ENCODE results near the gene CMSS1.

CMSS1 gene

DNA sequence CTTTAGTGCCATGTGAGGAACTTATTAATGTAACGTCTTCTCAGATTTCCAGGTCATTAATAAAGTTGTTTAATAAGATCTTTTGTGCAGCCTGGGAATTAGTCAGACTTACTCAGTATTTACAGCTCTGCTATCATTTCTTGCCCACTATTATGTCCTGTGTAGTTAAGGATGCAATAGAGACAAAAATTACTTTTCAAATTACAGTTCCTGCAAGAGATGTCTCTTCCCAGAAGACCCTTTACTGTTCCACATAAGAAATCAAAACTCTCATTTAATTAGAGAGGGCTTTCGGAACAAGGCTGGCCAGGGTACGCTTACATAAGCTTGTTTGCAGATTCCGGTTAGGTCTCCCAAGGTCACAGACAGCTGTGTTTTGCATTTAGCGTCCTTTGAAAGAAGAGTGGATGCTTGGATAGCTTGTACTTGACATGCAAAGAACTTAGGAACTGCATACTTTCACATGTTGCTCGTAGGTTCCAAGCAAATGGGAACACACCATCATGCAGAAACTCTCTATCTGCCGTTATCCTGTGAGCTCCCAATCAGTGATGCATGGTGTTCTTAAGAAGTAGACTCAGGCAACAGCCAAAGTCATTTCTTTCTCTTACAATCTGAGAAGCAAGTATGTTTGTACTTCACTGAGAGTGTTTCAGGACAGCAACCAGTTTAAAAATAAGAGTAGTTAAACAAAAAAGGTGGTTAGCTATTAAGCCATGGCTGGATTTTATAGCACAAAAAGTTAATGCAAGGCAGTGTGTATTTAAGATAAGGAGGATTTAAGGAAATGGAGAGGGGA, 259.3 kb downstream of the CMSS1 start:
- Histone ChIP-seq H3K4me3 (ENCODE audit: low read depth, low read length) (no peak overlapping the region), H3K27me3 (no peaks in the 10 kb centered on the region), H3K9me3 (no peaks in the 10 kb centered on the region), H3K4me1 (no peaks in the 10 kb centered on the region), H3K36me3 (no peaks in the 10 kb centered on the region)
- no peak for DNase-seq
- TF ChIP-seq, protein P1, sequence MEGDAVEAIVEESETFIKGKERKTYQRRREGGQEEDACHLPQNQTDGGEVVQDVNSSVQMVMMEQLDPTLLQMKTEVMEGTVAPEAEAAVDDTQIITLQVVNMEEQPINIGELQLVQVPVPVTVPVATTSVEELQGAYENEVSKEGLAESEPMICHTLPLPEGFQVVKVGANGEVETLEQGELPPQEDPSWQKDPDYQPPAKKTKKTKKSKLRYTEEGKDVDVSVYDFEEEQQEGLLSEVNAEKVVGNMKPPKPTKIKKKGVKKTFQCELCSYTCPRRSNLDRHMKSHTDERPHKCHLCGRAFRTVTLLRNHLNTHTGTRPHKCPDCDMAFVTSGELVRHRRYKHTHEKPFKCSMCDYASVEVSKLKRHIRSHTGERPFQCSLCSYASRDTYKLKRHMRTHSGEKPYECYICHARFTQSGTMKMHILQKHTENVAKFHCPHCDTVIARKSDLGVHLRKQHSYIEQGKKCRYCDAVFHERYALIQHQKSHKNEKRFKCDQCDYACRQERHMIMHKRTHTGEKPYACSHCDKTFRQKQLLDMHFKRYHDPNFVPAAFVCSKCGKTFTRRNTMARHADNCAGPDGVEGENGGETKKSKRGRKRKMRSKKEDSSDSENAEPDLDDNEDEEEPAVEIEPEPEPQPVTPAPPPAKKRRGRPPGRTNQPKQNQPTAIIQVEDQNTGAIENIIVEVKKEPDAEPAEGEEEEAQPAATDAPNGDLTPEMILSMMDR (IDR thresholded peaks at IDR 0.05; ENCODE audit: low read depth, low read length) = no peak

DNA sequence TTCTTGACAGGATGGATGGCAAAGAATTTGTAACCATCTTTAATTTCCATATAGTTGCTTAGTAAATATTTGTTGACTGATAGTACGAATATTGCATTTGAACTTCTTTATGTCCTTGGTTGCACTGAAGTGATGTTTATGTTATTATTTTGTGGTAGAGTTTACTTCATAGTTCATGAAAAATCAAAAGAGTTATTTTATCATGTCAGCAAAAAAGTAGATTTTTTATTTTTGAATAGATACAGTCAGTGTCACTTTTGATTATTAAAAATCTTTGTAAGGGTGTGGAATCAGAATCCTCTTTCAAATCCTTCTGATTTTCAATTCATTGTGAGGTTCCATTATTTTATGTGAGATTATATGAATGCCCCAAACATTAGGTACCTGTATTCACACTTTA, 261.7 kb downstream of the CMSS1 start:
- Histone ChIP-seq H3K36me3 (no peaks in the 10 kb centered on the region), H3K4me3 (ENCODE audit: low read depth, low read length) (no peak overlapping the region), H3K4me1 (no peaks in the 10 kb centered on the region), H3K27me3 (no peaks in the 10 kb centered on the region), H3K9me3 (no peaks in the 10 kb centered on the region)
- DNase-seq = no peak
- TF ChIP-seq, protein P1 (IDR thresholded peaks at IDR 0.05; ENCODE audit: low read depth, low read length) = no peak

DNA sequence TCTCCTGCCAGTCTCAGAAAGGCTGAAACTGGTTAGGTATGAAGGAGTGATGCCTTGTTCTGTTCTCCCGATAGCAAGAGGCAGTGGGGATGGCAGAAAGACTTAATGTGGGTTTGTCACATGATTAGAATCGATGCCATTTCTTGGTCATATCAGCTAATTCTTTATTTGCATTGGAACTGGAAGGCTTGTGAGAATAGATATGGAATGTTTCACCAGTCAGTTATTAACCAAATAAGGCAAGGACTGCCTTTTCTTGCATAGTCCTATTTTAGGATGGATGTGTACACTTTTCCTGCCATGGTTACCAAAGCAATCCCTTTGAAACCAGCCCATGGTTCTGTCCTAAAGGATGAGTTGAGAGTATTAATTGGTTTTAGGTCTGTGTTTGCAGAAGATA, 262.9 kb downstream of the CMSS1 start:
- TF ChIP-seq, protein P1 (IDR thresholded peaks at IDR 0.05; ENCODE audit: low read depth, low read length) = no peak
- Histone ChIP-seq H3K4me3 (ENCODE audit: low read depth, low read length) (no peak overlapping the region), H3K27me3 (no peaks in the 10 kb centered on the region), H3K4me1 (no peaks in the 10 kb centered on the region), H3K9me3 (no peaks in the 10 kb centered on the region), H3K36me3 (no peaks in the 10 kb centered on the region)
- DNase-seq = no peak

DNA sequence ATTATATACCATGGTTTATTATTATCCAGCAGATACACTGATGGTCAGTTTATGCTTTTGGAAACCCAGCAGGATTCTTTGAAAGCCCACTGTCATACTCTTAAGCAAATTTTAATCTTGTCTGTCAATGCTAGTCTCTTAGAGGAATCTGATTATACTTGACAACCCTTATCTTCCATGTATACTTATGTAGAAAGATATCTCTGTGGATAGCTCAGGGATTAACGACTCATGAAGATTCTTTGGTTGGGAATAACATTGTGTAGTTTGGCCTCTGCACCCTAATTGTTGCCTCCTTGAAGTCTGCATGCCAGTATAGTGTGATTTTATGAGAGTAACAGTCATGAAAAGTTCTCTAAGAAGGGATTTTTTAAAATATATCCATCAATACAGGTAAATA, 263.6 kb downstream of the CMSS1 start:
- TF ChIP-seq, protein P1 (IDR thresholded peaks at IDR 0.05; ENCODE audit: low read depth, low read length) = no peak
- H3K9me3 ChIP-seq = no peaks in the 10 kb centered on the region
- no peak for DNase-seq
- peaks cover under 1% of the 10 kb centered on the region; the same call in 1 of the 2 replicates for H3K4me1 ChIP-seq
- no peaks in the 10 kb centered on the region for H3K27me3 ChIP-seq
- H3K4me3 ChIP-seq (ENCODE audit: low read depth, low read length) = no peak overlapping the region
- H3K36me3 ChIP-seq = no peaks in the 10 kb centered on the region

DNA sequence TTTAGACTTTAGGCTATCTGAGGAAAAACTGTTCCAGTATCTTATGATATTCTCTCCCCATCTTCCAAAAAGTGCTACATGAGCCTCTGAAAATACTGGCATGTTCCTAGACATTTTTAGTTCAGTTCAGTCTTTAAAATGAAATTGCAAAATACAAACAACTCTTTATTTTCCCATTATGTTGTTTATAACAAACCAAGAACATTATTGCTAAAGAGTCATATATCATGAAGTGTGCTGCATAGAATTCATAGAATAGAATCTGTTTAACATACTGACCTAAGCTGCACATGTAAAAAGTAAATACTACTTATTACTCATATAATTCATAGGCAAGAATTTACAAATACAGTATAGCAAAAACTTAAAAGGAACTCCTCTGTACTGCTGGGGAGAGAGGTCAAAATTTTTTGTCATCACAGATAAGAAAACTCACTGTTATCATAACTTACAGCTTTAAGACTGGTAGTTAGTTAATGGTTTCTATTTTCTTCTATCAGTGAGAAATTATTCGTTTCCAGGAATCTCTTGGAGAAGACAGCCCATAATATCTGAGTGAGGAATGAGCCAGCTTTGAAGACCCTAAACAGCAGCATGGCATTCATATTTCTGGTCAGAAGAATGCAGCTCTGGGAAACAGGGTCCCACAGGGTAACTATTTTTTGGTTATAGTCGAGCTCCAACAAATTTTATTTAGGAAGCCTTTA, 264.5 kb downstream of the CMSS1 start:
- H3K4me1 ChIP-seq = peaks cover 8% of the 10 kb centered on the region
- no peaks in the 10 kb centered on the region for H3K36me3 ChIP-seq
- DNase-seq = no peak
- TF ChIP-seq, protein P1 (IDR thresholded peaks at IDR 0.05; ENCODE audit: low read depth, low read length) = no peak
- no peaks in the 10 kb centered on the region for H3K9me3 ChIP-seq
- no peak overlapping the region for H3K4me3 ChIP-seq (ENCODE audit: low read depth, low read length)
- H3K27me3 ChIP-seq = no peaks in the 10 kb centered on the region

DNA sequence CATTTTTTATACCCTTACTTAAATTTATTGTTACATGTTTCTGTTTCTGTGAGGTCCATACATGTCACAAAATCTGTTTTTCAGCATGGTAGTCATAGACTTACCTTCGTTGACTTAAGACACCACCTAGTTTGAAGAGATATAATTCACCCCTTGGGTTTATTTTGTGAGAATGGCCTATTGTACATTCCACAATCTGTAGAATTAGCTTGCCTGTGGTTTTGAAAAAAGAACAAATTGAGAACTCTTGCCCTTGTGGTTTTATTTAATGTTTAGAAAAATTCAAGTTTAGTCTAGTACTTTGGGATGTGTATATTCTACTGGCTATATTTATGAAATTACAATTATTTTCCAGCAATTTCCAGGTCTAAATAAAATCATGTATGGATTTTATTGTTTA, 265.1 kb downstream of the CMSS1 start:
- TF ChIP-seq, protein P1 (IDR thresholded peaks at IDR 0.05; ENCODE audit: low read depth, low read length) = no peak
- DNase-seq = no peak
- Histone ChIP-seq H3K4me3 (ENCODE audit: low read depth, low read length) (no peak overlapping the region), H3K9me3 (no peaks in the 10 kb centered on the region), H3K36me3 (no peaks in the 10 kb centered on the region), H3K27me3 (no peaks in the 10 kb centered on the region), H3K4me1 (peaks cover 10% of the 10 kb centered on the region)
